GM21737 (cell line): ENCODE data around the gene APLF.
"Not testable (repeated sequence)": the region's sequence is repeated elsewhere in the genome, so short reads cannot be mapped to it uniquely, and the experiment has no call there.

ENCODE experiments used
- ATAC-seq: cut with Tn5 transposase; IDR thresholded peaks from one replicate; pipeline ENCODE4 v1.9.1; 2021; ENCODE audit warnings: mild to moderate bottlenecking, moderate library complexity; ENCODE audit not compliant: unreplicated experiment

APLF gene

DNA sequence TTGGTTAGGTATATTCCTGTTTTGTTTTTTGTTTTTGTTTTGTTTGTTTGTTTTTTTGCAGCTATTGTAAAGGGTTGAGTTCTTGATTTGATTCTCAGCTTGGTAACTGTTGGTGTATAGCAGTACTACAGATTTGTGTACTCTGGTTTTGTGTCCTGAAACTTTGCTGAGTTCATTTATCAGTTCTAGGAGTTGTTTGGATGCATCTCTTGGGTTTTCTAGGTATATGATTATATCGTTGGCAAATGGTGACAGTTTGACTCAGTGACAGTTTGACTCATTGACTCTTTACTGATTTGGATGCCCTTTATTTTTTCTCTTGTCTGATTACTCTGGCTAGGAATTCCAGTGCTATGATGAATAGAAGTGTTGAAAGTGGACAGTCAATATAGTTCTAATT lies 53.7 kb downstream of the APLF start:
- ATAC-seq = no peak

DNA sequence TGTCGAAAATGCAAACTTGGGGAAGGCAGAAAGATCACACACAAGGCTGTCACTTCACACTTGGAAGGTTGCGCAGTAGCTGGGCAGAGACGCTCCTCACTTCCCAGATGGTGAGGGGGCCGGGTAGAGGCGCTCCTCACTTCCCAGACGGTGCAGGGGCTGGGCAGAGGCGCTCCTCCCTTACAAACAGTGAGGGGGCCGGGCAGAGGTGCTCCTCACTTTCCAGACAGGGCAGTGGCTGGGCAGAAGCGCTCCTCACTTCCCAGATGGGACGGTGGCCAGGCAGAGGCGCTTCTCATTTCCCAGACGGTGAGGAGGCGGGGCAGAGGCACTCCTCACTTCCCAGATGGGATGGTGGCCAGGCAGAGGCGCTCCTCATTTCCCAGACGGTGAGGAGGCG lies 59.6 kb downstream of the APLF start:
- ATAC-seq = not testable (repeated sequence)

DNA sequence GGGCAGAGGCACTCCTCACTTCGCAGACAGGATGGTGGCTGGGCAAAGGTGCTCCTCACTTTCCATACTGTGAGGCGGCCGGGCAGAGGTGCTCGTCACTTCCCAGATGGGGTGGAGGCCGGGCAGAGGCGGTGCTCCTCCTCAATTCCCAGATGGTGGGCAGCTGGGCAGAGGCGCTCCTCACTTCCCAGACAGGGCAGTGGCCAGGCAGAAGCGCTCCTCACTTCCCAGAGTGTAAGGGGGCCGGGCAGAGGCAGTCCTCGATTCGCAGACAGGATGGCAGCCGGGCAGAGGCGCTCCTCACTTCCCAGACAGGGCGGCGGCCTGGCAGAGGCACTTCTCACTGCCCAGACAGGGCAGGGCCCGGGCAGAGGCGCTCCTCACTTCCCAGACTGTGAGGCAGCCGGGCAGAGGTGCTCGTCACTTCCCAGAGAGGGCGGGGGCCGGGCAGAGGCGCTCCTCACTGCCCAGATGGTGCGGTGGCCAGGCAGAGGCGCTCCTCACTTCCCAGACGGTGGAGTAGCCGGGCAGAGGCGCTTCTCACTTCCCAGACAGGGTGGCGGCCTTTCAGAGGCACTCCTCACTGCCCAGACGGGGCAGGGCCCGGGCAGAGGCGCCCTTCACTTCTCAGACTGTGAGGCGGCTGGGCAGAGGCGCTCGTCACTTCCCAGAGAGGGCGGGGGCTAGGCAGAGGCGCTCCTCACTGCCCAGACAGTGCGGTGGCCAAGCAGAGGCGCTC lies 60.1 kb downstream of the APLF start:
- not testable (repeated sequence) for ATAC-seq

DNA sequence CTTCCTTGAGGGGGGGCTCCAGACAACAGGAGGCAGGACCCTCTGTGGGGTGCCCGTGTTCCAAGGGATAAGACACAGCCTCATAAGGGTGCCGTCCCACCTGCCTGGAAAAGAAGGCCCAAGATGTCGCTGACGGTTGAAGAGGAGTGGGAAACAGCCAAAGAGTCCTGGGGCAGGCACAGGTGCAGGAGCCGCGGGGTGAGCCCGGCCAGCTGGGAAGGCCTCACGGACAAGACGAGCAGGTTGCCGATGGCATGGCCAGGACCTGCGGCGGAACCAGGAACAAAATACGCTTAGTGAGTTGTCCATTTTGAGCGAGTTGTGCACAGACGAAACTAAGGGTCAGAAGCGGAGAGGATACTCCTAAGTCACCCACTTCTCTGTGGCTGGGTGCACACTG lies 61.8 kb downstream of the APLF start:
- not testable (repeated sequence) for ATAC-seq

DNA sequence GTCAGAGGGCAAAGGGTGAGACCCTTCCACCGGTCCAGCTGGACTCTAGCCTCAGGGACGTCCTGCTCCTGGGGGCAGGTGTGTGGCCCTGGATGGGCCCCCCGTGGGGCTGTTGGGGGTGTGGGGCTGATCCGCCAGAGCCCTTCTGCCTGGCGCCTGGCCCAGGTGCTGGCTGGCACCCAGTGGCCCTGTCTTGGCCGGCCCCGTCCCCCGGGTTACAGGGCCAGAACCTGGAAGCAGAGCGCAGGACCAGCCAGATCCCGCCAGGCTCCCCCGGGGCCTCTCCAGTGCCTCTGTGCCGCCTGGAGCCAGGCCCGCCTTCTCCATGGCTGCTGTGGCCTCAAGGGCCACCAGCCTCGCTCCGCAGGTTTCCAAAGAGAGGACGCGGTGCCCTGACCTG lies 62.3 kb downstream of the APLF start:
- ATAC-seq = not testable (repeated sequence)

DNA sequence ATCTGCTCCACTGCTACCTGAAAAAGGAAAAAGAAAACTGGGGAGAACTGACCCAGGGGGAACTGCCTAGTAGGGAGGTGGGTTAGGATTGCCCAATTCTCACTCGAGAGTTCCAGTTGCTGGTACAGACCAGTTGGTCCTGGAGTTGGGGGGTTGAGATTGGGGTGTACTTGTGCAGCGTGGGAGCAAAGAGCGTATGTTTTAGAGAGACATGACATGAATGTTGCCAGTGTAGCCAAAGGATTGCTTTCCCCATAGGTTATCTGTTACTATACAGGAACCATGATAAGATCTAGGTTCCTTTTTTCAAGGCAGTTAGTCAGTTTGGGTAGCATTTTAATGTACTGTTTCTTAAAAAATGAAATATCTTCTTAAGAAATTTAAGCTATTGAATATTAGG lies 68.6 kb downstream of the APLF start:
- ATAC-seq = no peak

DNA sequence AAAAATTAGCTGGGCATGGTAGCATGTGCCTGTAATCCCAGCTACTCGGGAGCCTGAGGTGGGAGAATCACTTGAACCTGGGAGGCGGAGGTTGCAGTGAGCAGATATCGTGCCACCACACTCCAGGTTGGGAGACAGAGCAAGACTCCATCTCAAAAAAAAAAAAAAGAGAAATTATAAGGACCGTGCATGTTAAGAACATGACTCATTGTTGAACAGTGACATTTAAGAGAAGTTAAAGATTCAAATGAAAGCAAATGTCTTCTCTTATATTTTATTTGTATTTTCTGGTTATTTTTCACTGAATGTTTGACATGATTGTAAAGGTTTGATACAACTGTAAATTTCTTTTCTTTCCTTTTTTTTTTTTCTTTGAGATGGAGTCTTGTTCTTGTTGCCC lies 69.6 kb downstream of the APLF start:
- no peak for ATAC-seq

DNA sequence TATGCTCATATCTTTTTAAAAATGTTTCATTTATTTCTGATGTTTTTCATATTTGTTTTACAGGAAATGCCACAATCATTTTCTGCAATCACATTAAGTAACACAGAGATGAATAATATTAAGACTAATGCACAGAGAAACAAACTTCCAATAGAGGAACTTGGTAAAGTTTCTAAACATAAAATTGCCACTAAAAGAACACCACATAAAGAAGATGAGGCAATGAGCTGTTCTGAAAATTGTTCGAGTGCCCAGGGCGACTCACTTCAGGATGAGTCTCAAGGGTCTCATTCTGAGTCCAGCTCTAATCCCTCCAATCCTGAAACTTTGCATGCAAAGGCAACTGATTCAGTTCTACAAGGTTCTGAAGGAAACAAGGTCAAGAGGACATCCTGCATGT lies 70.4 kb downstream of the APLF start:
- no peak for ATAC-seq

DNA sequence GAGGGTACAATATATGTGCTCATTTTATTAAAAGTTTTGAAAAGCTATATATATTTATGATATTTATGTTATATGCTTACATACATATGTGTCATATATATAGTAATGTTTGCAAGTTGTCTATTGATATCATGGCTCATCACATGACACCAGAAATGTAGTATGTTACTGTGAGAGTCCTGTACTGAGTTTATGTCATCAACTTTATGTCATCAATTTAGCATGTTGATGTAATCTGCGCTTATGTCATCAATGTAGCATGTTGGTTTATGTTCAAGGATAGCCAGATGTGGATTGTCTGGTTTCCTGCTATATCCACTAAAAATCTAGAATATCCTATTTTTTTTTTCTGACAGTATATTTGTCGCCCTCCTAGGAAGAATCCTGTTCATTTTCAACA lies 77.4 kb downstream of the APLF start:
- no peak for ATAC-seq

DNA sequence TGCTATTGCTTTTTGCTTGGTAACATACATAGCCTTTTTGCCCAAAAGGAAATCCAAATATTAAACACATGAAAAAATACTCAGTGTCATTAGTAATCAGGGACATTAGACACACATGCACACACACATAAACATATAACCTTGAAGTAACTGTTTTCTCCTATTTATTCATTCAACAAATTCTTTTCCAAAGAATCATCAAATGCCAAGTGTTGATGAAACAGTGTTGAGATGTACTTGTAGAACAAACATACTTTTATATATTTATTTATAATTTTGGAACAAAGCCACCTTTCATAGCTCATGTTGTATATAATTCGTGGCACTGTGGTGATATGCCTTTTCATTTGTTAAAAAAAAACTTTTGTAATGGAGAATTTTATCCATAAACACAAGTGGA lies 81.0 kb downstream of the APLF start:
- no peak for ATAC-seq

DNA sequence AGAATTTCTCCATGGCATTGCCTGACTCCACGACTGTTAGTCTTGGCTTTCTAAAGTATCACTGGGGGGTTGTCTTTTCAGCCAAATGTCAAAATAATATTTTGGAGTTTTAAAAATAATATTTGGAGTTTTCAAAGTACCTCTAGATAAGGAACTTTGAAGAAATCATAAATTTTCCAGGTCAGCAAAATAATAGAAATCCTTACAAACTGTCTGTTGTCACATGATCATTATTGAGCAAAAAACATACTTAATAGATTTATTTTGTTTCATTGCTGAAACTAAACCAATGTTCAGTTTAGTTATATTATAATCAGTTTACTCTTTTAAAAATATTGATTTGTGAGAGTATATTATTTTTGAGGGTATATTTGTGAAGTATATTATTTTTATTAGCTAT lies 85.7 kb downstream of the APLF start:
- ATAC-seq = no peak

DNA sequence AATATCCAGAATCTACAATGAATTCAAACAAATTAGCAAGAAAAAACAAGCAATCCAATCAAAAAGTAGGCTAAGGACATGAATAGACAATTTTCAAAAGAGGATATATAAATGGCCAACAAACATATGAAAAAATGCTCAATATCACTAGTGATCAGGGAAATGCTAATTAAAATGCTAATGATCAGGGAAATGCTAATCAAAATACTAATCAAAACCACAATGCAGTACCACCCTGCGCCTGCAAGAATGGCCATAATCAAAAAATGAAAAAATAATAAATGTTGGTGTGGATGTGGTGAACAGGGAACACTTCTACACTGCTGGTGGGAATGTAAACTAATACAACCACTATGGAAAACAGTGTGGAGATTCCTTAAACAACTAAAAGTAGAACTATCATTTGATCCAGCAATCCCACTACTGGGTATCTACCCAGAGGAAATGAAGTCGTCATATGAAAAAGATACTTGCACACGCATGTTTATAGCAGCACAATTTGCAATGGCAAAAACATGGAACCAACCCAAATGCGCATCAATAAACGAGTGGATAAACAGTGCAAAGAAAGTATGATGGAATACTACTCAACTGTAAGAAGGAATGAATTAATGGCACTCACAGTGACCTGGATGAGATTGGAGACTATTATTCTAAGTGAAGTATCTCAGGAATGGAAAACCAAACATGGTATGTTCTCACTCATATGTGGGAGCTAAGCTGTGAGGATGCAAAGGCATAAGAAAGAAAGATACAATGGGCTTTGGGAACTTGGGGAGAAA lies 88.2 kb downstream of the APLF start:
- not testable (repeated sequence) for ATAC-seq

DNA sequence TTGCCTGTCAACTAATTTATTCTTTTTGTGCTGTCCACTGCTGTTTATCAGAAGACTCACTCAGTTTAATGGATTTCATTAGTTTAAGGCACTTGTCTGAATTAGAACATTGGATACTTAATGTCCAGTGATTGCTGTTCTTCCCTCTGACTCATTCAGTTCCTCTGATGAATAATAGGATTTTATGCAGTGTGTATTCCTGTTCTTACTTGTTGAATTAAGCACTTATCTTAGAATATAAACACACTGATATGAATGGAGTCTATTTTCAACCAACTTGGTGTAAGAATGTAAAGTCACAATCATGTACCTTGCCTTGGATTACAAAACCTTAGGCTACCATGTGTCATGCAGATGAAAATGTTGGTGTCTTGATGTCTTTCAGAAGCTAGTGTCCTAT lies 89.0 kb downstream of the APLF start:
- no peak for ATAC-seq

DNA sequence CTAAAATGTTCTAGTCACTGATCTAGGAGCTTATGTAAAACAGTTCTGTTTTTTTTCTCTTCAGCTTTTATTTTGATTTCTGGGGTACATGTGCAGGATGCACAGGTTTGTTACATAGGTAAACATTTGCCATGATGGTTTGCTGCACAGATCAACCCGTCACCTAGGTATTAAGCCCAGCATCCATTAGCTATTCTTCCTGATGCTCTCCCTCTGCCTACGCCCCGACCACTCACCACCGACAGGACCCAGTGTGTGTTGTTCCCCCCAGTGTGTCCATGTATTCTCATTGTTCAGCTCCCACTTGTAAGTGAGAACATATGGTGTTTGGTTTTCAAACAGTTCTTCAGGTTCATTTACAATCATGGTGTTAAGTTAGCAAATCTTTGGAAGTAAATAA lies 91.2 kb downstream of the APLF start:
- no peak for ATAC-seq

DNA sequence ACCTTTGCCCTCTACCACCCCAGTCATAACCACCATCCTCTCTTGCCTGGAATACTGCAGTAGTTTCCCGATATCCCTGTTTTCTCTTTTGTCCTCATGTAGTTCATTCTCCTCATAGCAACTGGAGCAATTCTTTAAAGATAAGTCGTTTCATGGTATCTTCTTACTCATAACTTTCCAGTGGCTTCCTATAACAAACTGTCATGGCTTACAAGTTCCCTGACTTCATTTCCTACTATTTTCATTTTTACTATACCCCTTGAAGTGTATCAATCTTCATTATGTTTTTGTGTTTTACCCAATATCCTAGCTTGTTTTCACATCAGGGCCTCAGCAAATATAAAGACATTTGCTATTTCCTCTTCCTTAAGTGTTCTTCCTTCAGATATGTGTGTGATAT lies 92.3 kb downstream of the APLF start:
- no peak for ATAC-seq

DNA sequence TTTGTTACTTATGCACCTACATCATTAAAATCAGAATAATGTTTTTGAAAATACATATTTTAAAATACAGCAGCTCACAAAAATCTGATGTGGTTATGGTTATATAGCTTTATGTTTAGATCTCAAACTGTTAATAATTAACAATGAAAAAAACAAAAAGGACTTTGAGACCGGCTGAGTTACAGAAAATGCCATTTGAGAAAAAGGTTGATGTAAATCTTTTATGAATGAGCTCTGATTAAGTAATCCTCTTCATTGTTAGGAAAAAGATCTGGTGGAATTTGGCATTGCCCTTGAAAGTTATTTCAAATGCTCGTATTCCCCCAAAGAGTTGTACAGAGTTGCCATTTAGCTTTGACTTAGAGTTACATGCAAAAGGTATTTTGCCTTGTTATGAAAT lies 93.2 kb downstream of the APLF start:
- no peak for ATAC-seq

DNA sequence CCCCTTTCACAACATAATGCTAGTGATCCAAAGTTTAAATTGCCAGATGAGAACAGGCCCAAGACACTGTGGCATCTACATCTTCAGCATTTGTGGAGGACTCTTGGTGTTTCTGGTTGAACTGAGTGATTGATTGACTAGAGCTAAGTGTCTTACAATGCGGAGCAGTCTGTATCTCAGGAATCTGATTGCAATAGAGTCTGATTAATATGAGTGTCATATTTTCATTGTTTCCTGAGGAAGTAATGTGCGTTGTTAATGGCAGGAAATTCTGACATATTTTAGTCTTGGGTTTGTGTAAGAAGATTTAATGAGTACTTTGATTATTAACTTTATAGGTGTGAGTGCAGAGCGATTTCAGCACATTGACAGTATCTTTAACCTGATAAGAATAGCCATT lies 94.0 kb downstream of the APLF start:
- ATAC-seq = no peak

DNA sequence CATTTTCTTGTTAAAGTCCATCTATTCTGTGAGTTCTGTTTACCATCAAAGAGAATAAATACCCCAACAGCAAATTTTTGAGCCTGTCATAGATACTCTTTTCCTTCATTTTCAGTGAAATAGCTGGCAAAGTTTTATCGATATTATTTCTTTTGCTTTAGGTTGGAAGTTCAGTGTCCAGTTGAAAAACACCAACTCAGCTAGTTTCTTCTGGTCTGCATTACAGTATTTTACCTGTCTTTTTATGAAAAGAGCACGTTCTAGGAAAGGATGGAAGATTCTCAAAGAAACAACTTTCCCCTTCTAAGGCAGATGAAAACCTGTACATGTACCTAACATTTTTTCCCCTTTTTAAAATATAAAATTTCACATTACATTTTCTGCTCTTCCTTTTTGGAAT lies 95.5 kb downstream of the APLF start:
- no peak for ATAC-seq

DNA sequence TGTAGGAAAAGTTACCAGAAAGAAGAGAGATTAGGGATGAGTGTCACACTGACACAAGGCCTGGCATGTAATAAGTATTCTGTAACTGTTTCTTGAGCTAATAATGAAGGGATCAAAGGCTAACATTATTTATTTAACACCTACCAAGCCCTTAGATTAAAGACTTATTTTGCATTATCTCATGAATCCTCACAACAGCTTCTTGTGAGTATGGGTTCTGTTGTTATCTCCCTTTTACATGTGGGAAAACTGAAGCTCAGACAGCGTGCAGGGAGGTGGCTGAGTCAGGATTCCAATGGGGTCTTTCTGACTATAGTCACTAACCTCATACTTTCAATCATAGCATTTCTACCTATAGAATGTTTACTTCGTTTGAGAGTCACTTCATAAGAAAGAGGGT lies 97.0 kb downstream of the APLF start:
- ATAC-seq = no peak

DNA sequence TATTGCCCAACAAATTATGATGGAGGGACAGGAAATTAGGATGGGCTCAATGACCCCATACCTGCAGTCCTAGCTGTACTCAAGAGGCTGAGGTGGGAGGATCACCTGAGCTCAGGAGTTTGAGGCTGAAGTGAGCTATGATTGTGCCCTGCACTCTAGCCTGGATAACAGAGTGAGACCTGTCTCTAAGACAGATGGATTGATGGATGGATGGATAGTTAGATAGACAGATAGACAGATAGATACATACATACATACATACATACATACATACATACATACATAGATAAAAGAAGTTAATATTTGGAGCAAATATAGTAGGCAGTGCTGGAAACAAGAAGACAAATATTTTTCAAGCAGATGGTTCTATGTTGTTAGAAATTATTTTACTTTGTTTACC lies 97.9 kb downstream of the APLF start:
- ATAC-seq = no peak

DNA sequence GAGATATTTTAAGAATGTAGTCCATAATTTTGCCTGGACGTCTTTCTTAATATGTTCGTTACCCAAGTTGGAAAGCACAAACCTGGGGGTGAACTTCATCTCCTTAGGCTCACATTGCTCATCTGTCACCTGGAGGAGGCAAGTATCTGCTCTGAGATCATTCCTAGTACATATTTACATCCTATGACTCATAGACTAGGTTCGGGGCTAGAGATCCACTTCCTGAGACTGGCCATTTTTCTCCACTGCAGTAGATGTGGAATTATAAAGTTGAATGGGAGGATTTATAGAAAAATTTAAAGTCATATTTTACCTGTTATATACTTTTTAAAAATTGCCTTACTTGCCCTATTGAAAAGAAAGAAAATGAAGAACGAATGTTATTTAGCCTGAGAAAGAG lies 98.5 kb downstream of the APLF start:
- no peak for ATAC-seq

DNA sequence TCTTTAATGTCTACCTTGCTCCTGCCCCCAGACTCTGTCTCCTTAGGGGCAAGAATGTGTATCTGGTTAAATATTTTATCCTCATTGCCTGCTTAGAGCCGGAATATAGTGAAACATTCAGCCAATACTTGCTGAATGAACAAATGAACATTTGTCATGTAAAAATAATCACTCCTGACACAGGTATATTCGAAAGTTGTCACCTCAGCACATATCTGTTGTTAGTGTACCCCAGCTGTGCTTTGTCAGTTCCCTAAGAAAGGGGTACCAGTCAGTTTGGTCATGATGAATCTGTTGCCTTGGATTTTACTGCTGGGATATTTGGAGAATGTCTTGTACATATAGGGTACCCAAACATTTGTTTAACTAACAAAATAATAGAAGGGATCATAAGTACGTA lies 99.0 kb downstream of the APLF start:
- ATAC-seq = no peak

DNA sequence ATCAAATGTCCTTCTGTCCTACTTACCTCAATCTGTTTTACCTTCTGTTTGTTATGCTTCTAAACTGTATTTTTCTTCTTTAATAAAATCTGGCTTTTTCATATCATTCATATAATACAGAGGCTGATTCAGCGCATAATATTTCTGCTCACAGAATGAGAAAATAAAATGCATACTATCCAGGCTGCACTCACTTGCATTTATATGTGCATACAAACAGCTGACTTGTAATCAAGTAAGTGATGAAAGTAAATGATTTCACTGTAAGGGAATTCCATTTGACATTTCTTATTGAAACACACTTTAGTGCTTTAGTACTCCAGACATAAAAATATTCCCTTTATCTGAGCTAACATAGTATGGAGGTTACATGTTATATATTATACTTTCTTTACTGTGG lies 100.7 kb downstream of the APLF start:
- no peak for ATAC-seq
